ENCODE data around the gene HLX.

DNA sequence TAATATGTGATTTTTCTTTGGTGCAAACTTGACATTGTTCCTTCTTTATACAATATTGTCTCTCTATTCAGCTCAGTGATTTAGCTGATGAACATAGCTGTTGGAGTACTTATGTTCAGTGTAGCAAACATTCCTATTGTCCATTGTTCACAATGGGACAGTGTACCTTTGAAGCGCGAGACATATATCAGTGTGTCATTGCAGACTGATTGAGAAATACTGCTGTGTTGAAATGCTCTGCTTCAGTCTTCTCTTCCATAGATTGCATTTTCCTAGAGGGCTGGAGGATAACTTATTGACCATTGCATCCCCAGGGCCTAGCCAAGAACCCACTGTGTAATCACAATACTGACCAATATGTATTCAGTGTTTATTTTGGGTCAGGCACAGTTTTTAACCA lies 46.5 kb downstream of the HLX start:
- TF ChIP-seq, protein P1, sequence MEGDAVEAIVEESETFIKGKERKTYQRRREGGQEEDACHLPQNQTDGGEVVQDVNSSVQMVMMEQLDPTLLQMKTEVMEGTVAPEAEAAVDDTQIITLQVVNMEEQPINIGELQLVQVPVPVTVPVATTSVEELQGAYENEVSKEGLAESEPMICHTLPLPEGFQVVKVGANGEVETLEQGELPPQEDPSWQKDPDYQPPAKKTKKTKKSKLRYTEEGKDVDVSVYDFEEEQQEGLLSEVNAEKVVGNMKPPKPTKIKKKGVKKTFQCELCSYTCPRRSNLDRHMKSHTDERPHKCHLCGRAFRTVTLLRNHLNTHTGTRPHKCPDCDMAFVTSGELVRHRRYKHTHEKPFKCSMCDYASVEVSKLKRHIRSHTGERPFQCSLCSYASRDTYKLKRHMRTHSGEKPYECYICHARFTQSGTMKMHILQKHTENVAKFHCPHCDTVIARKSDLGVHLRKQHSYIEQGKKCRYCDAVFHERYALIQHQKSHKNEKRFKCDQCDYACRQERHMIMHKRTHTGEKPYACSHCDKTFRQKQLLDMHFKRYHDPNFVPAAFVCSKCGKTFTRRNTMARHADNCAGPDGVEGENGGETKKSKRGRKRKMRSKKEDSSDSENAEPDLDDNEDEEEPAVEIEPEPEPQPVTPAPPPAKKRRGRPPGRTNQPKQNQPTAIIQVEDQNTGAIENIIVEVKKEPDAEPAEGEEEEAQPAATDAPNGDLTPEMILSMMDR (IDR thresholded peaks at IDR 0.05; ENCODE audit: borderline replicate concordance, extremely low read depth, low read length, poor library complexity, severe bottlenecking) = no peak
- no peak for TF ChIP-seq EZH2 (IDR thresholded peaks at IDR 0.05; ENCODE audit: borderline replicate concordance, low read depth, low read length, severe bottlenecking)
